OCI-LY7 (cell line): Measurements from ENCODE around the gene SMAD4. TPM values are rescaled to one million over a fixed set of nuclear protein-coding genes. Genes with fewer than 3 reads are reported as not detected.

Experiments used
- BruUV-seq: library from RNA; stranded (reverse); fragments of 400-500 nt; replicated peaks from 2 replicates; lab custom pipeline; 2021; lab: Mats Ljungman, UMichigan
- CTCF ChIA-PET: fragments of 300-600 bp; sonication (Branson Sonifier 250); formaldehyde crosslinking; loops from one replicate; lab custom pipeline; 2022; ENCODE audit warnings: antibody characterized with exemption; ENCODE audit not compliant: unreplicated experiment; lab: Charles Lee
- POLR2A ChIA-PET: fragments of 300-600 bp; sonication (Branson Sonifier 250); formaldehyde crosslinking; loops from one replicate; lab custom pipeline; 2022; ENCODE audit warnings: antibody characterized with exemption; lab: Charles Lee
- DNase-seq: peaks from one replicate; pipeline ENCODE4 v3.0.0-alpha.2; 2015; ENCODE audit warnings: low spot score
- H2AFZ ChIP-seq: fragments of 200-600 bp; sonication (generic), shearing (Covaris generic); 2 replicates; pipeline ENCODE4 v1.6.1; 2014; ENCODE audit warnings: mild to moderate bottlenecking, antibody characterized with exemption, low read length, moderate library complexity
- H3K27ac ChIP-seq: fragments of 200-600 bp; sonication (generic); 2 replicates; pipeline ENCODE4 v1.5.1; 2014; ENCODE audit warnings: mixed run types, low read depth, mild to moderate bottlenecking, moderate library complexity, low read length, inconsistent platforms; ENCODE audit not compliant: poor library complexity, severe bottlenecking
- H3K36me3 ChIP-seq: fragments of 200-600 bp; sonication (generic); 2 replicates; pipeline ENCODE4 v1.6.1; 2014; ENCODE audit warnings: mild to moderate bottlenecking, antibody characterized with exemption, low read length, moderate library complexity, mixed read lengths; ENCODE audit not compliant: insufficient read depth
- H3K4me1 ChIP-seq: fragments of 200-600 bp; sonication (generic); 2 replicates; pipeline ENCODE4 v1.5.1; 2014; ENCODE audit warnings: mild to moderate bottlenecking, low read length; ENCODE audit not compliant: insufficient read depth, poor library complexity, severe bottlenecking
- H3K4me2 ChIP-seq: fragments of 200-600 bp; sonication (generic); 2 replicates; pipeline ENCODE4 v1.6.1; 2014; ENCODE audit warnings: mild to moderate bottlenecking, low read length
- H3K4me3 ChIP-seq: fragments of 200-600 bp; sonication (generic); 2 replicates; pipeline ENCODE4 v1.5.1; 2014; ENCODE audit warnings: mild to moderate bottlenecking, low read depth, low read length; ENCODE audit not compliant: poor library complexity, severe bottlenecking
- H3K79me2 ChIP-seq: fragments of 200-600 bp; sonication (generic); 2 replicates; pipeline ENCODE4 v1.6.1; 2016; ENCODE audit warnings: low read depth, mild to moderate bottlenecking, low read length, moderate library complexity, mixed read lengths; ENCODE audit not compliant: insufficient read depth
- H3K9me2 ChIP-seq: fragments of 200-600 bp; sonication (generic); 2 replicates; pipeline ENCODE4 v1.6.1; 2016; ENCODE audit warnings: mild to moderate bottlenecking, low read length, mixed read lengths; ENCODE audit not compliant: insufficient read depth
- H3K9me3 ChIP-seq: fragments of 200-600 bp; sonication (generic); 2 replicates; pipeline ENCODE4 v1.6.1; 2014; ENCODE audit warnings: mild to moderate bottlenecking, mixed run types, low read length, mixed read lengths
- H4K20me1 ChIP-seq: fragments of 200-600 bp; sonication (generic); 2 replicates; pipeline ENCODE4 v1.6.1; 2014; ENCODE audit warnings: mild to moderate bottlenecking, antibody characterized with exemption, low read length, moderate library complexity, mixed read lengths; ENCODE audit not compliant: insufficient read depth
- EZH2phosphoT487 ChIP-seq: fragments of 200-600 bp; sonication (generic); IDR thresholded peaks from 2 replicates; pipeline ENCODE4 v1.6.1; 2018; ENCODE audit warnings: low read depth, borderline replicate concordance, mild to moderate bottlenecking, mixed run types, antibody characterized with exemption, low read length, moderate library complexity, mixed read lengths
- intact Hi-C: fragments of 100-400 bp; cut with micrococcal nuclease; formaldehyde crosslinking; loops from one replicate; pipeline ENCODE4 v1.10.0; 2022; ENCODE audit not compliant: unreplicated experiment
- total RNA-seq, 2 experiments: library from RNA; depleted of rRNA in 1 of 2; stranded (reverse); fragments of >200 nt in 1 of 2; shearing (Covaris generic) in 1 of 2; gene quantifications; 2 replicates each; pipeline ENCODE4 v1.2.3, GENCODE V29; 2014 to 2022
- TF ChIP-seq, protein P1 (sequence below): fragments of 200-600 bp; sonication (generic); conservative IDR thresholded peaks from 2 replicates; pipeline ENCODE4 v1.5.1; 2014; ENCODE audit warnings: mild to moderate bottlenecking, antibody characterized with exemption, low read length, moderate library complexity, mixed read lengths

The SMAD4 gene
- total RNA-seq, 2 experiments from 2014 or later: 44.7 to 47.6 TPM

DNA sequence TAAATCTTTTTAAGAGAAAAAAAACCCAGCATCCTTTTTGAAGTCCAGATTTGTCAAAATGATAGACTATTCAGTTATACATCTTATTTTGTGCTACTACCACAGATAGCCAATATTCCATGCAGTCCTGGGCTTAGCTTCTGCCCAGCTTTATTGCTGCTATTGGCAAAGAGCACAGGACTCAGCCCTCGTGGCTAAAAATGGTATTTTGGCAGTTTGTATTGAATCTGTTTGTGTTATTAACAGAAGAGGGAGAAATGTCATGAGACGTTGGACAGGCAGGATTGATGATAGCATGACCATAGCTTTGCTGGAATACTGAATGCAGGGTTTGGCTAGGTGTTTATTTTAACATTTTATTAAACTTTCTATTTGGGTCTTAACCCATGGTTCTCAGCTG lies 42.8 kb upstream of the SMAD4 start:
- ChIA-PET POLR2A (no interaction called here), CTCF (no interaction called here)
- intact Hi-C loops: no loop called here
- Histone ChIP-seq H3K4me3 (no peak overlapping the region), H2AFZ (no peak overlapping the region), H3K9me2 (no peaks in the 10 kb centered on the region), H3K4me2 (no peak overlapping the region), H3K4me1 (no peaks in the 10 kb centered on the region), H3K9me3 (no peaks in the 10 kb centered on the region), H3K27ac (no peak overlapping the region), H3K36me3 (no peaks in the 10 kb centered on the region; the same call in 1 of the 2 replicates), H4K20me1 (no peaks in the 10 kb centered on the region), H3K79me2 (no peaks in the 10 kb centered on the region)
- no TSS peak for BruUV-seq
- TF ChIP-seq, protein P1, sequence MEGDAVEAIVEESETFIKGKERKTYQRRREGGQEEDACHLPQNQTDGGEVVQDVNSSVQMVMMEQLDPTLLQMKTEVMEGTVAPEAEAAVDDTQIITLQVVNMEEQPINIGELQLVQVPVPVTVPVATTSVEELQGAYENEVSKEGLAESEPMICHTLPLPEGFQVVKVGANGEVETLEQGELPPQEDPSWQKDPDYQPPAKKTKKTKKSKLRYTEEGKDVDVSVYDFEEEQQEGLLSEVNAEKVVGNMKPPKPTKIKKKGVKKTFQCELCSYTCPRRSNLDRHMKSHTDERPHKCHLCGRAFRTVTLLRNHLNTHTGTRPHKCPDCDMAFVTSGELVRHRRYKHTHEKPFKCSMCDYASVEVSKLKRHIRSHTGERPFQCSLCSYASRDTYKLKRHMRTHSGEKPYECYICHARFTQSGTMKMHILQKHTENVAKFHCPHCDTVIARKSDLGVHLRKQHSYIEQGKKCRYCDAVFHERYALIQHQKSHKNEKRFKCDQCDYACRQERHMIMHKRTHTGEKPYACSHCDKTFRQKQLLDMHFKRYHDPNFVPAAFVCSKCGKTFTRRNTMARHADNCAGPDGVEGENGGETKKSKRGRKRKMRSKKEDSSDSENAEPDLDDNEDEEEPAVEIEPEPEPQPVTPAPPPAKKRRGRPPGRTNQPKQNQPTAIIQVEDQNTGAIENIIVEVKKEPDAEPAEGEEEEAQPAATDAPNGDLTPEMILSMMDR: no peak
- no peak for TF ChIP-seq EZH2phosphoT487
- no peak for DNase-seq

DNA sequence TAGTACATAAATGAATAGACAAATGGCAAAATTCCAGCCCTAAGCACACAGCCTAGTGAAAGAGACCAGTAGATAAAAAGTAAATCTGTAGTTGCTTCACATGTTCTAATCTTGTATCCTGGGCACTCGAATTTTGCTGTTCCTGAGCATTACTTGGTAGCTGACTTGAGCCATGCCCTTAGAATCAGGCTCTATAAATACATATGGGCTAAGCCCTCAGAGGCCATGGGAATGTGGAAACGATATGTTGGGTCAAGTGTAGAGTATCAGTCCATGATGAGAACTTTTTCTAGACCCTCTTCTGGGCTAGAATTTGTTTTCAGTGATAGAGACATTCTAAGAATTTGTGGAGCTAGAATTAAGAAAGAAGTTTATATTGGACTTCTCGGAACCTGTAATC lies 40.3 kb upstream of the SMAD4 start:
- H2AFZ ChIP-seq: no peak overlapping the region
- no peaks in the 10 kb centered on the region for H3K79me2 ChIP-seq
- no peaks in the 10 kb centered on the region for H3K9me3 ChIP-seq
- no peak for TF ChIP-seq EZH2phosphoT487
- TF ChIP-seq, protein P1: no peak
- BruUV-seq: no TSS peak
- CTCF ChIA-PET: no interaction called here
- no peak for DNase-seq
- no peak overlapping the region for H3K4me3 ChIP-seq
- intact Hi-C loops: no loop called here
- POLR2A ChIA-PET: no interaction called here
- no peaks in the 10 kb centered on the region for H4K20me1 ChIP-seq
- no peak overlapping the region for H3K4me2 ChIP-seq
- no peaks in the 10 kb centered on the region for H3K9me2 ChIP-seq
- no peaks in the 10 kb centered on the region for H3K4me1 ChIP-seq
- H3K36me3 ChIP-seq: no peaks in the 10 kb centered on the region; the same call in 1 of the 2 replicates
- no peak overlapping the region for H3K27ac ChIP-seq

DNA sequence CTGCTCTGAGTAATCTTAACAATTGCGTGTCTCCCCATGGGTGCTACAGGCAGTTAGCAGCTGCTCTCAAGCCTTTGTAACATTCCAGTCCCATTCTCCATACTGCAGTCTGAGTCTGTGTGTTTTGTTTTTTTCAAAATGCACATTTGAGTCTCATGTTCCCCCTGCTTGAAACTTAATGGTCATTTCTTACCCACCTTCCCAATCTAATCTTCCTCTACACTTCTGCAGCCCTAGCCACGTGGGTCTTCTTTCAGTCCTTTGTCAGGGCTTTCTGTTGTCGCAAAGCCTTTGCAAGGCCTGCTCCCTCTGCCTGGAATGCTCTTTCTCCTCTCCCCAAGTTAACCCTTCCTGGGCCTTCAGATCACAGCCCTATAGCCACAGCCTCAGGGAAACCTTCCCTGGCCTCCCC lies 37.7 kb upstream of the SMAD4 start:
- Histone ChIP-seq H4K20me1 (no peaks in the 10 kb centered on the region), H2AFZ (no peak overlapping the region), H3K79me2 (no peaks in the 10 kb centered on the region), H3K27ac (no peak overlapping the region), H3K9me2 (no peaks in the 10 kb centered on the region), H3K4me2 (no peak overlapping the region), H3K4me3 (no peak overlapping the region), H3K4me1 (no peaks in the 10 kb centered on the region), H3K36me3 (no peaks in the 10 kb centered on the region), H3K9me3 (no peaks in the 10 kb centered on the region)
- DNase-seq: no peak
- no TSS peak for BruUV-seq
- intact Hi-C loops: no loop called here
- POLR2A ChIA-PET: no interaction called here
- CTCF ChIA-PET: no interaction called here
- no peak for TF ChIP-seq EZH2phosphoT487
- TF ChIP-seq, protein P1: no peak
